Measurements from ENCODE around the gene TOR2A.
"Not testable (repeated sequence)": the region's sequence is repeated elsewhere in the genome, so short reads cannot be mapped to it uniquely, and the experiment has no call there.

TOR2A gene

GRCh38 chr9:127768698-127769097 lies 33.6 kb upstream of the TOR2A start:
- DNase-seq: no peak

- DNase-seq: no peak
Measured at GRCh38 chr9:127767909-127768331, 32.8 kb upstream of the TOR2A start.

GRCh38 chr9:127767410-127767809 lies 32.3 kb upstream of the TOR2A start:
- no peak for DNase-seq

GRCh38 chr9:127765418-127765817 lies 30.3 kb upstream of the TOR2A start:
- no peak for DNase-seq

- DNase-seq: no peak
Measured at GRCh38 chr9:127763918-127764384, 28.9 kb upstream of the TOR2A start.

GRCh38 chr9:127762111-127762676 lies 27.1 kb upstream of the TOR2A start:
- no peak for DNase-seq

- no peak for DNase-seq
Measured at GRCh38 chr9:127761491-127761956, 26.4 kb upstream of the TOR2A start.

GRCh38 chr9:127761061-127761460 lies 26.0 kb upstream of the TOR2A start:
- no peak for DNase-seq

GRCh38 chr9:127758843-127759242 lies 23.7 kb upstream of the TOR2A start:
- DNase-seq: no peak

GRCh38 chr9:127756776-127757175 lies 21.7 kb upstream of the TOR2A start:
- not testable (repeated sequence) for DNase-seq

- DNase-seq: no peak
Measured at GRCh38 chr9:127756233-127756632, 21.1 kb upstream of the TOR2A start.

- no peak for DNase-seq
Measured at GRCh38 chr9:127755061-127756060, 20.3 kb upstream of the TOR2A start.

GRCh38 chr9:127754099-127755060 lies 19.3 kb upstream of the TOR2A start:
- DNase-seq: no peak

GRCh38 chr9:127753622-127754021 lies 18.5 kb upstream of the TOR2A start:
- no peak for DNase-seq

GRCh38 chr9:127753148-127753547 lies 18.1 kb upstream of the TOR2A start:
- no peak for DNase-seq

- DNase-seq: no peak
Measured at GRCh38 chr9:127751269-127752054, 16.4 kb upstream of the TOR2A start.

GRCh38 chr9:127749090-127749787 lies 14.1 kb upstream of the TOR2A start:
- no peak for DNase-seq

- DNase-seq: no peak
Measured at GRCh38 chr9:127746959-127747569, 12.0 kb upstream of the TOR2A start.

GRCh38 chr9:127744398-127745110 lies 9.5 kb upstream of the TOR2A start:
- no peak for DNase-seq

GRCh38 chr9:127742435-127743088 lies 7.5 kb upstream of the TOR2A start:
- DNase-seq: no peak

Measured in stimulated activated CD4-positive, alpha-beta T cell treated with anti-CD3 and anti-CD28 coated beads, Interleukin-4, amount 100 ng/mL, for 24 hours (primary cell).